ENCODE results near the gene ZNF407.

Gene ZNF407

DNA sequence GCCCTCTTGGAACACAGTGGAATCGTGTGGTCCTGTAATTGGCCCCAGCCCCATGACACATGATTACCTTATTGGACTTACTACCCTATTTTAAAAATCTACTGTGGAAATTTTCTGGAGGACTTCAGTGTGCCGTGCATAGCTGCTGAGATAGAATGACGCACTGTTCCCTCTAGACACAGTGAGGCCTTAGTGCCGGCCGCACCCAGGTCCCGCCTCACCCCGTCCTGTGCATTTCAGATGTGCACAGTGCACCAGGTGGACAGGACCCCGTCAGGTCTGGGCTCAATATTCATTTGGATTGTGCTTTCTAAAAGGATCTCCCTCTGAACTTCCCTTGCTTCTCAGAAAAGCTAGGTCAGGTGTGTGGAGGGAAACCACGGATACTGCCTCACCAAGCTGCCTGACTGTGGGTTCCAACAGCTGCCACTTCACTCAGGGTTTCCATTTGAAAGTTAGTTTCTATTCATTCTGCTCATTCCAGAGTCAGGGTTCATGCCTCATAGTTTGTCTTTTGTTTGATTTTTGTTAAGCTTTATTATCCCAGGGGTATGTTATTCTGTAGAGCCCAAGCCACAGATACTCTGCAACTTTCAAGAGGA is 455.5 kb downstream of the ZNF407 start:
- DNase-seq (ENCODE audit: low spot score): no peak

DNA sequence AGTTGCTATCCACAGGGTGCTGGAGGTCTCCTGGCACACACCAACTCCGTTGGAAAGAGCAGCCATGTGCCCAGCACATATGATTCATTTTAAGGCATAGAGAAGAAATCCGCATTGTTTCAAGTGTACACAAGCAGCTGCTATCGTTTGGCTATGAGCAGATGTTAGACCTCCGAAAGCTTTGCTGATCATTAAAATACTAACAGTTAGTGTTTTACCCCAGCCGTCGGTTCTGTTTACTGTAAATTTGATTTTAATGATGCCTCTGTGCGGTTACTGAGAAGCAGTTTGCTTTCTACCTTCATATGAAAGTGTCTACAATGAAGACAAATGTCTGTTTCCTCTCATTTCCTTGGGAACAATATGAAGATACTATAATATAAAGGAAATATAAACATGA is 456.4 kb downstream of the ZNF407 start:
- DNase-seq (ENCODE audit: low spot score): no peak

DNA sequence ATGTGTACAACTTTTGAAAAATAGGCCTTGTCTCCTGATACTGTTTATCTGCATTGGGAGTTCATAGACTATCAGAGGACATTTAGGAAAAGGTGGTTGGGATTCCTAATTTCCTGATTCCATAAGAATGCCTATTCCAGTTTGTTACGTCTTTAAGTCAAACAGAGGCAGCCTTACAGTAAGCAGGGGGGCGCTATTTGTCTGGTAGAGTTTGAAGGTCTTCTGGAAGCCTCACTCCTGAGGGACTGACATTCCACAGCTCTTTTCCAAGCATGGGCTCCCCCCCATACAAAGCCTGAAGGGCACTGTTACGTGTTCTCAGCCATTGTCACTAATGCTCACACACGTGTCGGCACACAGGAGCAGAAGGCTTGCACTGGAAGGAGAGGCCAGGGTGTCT is 456.9 kb downstream of the ZNF407 start:
- DNase-seq (ENCODE audit: low spot score): no peak

DNA sequence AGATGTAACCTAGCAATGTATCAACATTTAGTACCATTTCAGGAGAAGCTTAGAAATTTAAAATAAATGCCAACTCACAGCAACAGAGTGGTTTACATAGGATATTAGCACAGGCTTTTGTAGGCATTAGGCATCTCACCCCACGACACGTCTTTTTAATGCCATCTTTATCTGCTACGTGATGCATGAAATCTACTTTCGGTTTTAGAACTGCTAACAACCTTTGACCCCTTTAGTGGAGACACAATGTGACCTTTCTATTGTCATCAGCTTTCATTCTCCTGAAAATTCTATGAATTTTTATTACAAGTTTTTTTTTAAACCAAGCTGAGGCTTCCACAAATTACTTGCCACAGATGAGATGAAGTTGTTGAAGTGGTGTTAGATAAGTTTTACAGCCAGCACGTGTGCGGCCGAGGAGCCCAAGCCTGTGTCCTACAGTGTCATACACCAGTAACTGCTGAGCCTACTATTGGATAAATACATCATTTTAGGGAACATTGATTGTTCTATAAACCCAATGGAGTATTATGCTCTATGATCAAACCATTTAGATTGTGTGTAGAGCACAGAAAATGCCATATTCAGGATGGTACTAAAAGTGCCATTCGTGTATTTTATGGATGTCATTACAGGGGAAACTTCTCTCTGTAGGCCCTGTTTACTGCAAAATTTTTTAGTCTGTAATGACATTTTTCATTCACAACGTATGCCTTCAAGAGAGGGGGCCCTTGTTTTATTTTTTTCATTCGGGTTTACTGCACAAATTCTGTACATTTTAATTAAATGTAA is 459.7 kb downstream of the ZNF407 start:
- no peak for DNase-seq (ENCODE audit: low spot score)

DNA sequence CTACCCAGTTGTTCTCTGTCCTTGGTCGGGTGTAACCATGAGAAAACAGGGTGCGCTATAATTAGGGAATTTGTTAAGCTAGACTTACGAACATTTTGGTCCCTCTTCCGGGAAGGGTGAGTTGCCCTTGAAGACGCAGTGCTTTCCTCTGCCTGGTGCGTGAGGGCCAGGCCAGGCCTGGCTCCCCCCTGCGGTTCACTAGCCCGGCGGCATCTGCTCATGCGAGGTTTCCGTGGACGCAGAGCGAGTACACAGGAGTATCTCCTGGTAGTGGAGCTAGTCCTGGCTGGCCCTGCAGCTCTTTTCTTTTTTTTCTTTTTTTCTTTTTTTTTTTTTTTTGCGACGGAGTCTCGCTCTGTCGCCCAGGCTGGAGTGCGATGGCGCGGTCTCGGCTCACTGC is 462.5 kb downstream of the ZNF407 start:
- DNase-seq (ENCODE audit: low spot score): no peak

DNA sequence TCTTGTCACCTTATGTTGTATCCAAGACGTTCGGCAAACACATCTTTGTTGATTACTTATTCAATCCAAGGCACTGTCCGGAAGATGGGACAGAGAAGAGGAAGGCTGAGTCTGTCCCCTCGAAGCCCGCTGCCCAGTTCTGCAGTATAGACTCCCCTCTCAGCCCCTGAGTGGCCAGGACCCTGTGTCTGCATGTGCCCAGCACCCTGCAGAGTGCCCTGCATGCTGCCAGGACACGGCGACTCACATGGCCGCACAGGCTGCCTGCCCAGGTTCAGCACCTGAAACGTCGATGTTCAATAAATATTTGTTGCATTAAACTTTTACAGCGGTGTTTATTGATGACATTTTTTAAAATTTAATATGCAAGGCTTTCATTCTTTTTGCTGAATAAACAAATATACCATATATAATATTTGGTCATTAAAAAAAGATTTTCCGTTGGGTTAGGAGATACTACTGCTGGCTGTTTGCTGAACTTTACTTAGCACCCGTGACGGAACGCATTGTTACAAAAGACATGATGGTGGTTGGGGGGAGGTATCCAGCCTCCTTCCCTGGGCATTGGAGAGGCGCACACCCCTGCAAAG is 464.7 kb downstream of the ZNF407 start:
- no peak for DNase-seq (ENCODE audit: low spot score)

DNA sequence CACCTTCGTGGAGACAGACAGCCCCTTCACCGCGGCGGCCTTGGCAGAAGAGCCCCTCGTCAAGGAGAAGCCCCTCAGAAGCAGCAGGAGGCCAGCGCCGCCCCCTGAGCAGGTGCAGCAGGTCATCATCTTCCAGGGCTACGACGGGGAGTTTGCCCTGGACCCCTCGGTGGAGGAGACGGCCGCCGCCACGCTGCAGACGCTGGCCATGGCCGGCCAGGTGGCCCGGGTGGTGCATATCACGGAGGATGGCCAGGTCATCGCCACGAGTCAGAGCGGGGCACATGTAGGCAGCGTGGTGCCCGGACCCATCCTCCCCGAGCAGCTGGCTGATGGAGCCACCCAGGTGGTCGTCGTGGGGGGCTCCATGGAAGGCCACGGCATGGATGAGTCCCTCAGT is 465.5 kb downstream of the ZNF407 start:
- no peak for DNase-seq (ENCODE audit: low spot score)

DNA sequence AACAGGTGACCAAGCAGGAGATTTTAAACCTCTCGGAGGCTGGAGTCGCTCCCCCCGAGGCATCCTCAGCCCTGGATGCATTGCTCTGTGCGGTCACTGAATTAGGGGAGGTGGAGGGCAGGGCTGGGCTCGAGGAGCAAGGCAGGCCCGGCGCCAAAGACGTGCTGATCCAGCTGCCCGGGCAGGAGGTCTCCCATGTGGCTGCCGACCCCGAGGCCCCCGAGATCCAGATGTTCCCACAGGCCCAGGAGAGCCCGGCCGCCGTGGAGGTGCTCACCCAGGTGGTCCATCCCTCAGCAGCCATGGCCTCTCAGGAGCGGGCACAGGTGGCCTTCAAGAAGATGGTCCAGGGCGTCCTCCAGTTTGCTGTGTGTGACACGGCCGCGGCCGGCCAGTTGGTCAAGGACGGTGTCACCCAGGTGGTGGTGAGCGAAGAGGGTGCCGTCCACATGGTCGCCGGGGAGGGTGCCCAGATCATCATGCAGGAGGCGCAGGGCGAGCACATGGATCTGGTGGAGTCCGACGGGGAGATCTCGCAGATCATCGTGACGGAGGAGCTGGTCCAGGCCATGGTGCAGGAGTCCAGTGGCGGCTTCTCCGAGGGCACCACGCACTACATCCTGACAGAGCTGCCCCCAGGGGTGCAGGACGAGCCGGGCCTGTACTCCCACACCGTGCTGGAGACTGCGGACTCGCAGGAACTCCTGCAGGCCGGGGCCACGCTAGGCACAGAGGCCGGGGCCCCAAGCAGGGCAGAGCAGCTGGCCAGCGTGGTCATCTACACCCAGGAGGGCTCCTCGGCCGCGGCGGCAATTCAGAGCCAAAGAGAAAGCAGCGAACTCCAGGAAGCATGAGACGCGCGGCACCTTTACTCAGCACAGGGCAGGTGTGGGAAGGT is 466.2 kb downstream of the ZNF407 start:
- DNase-seq (ENCODE audit: low spot score): no peak

DNA sequence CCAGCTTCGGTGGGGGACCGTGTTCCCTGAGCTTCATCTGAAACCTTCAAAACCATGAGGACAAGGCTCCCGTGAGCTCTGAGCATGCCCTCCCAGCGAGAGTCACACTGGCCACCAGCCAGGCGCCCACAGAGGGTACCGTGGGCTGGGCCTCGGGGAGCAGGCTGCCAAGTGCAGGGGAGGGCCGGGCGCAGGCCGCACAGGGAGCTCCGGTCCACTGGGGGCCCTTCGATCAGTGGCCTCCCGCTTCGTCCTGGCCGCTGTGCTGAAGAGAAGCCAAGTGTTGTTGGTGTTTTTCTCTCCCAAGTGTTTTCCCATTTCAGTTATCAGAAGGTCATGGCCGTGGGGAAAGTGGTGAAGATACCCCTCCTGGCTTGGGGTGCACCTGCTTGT is 466.8 kb downstream of the ZNF407 start:
- no peak for DNase-seq (ENCODE audit: low spot score)

DNA sequence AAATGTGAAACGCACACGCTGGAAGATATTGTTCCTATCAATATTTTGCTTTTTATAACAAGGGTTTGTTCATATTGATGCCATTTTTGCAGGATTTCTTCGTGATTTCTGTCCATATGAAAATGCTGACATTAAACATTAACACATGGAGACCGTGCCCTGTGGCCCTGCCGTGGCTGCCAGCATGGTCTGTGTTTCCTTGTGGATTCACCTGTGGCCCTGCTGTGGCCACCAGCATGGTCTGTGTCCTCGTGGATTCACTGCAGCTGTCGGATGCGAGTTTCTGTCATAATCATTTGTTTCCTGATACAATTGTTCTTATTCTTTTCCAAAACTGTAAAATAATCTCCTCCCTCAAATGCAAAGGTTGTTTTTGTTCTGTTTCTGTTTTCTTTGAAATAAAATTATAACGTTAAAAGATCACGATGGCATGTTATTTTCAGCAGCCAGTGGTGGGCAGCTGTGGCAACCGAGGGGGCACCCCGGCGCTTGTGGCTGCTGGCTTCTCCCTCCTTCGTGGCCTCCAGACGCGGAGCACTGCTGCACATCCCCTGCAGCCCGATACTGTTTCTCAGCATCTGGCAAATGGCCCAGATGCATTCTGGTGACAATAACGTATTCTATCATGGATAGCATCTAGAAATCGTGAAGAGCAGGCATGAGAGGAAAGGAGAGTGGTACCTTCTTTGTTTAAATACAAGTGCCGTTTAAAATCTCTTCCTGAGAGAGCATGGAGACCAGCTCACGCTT is 467.8 kb downstream of the ZNF407 start:
- DNase-seq (ENCODE audit: low spot score): no peak

DNA sequence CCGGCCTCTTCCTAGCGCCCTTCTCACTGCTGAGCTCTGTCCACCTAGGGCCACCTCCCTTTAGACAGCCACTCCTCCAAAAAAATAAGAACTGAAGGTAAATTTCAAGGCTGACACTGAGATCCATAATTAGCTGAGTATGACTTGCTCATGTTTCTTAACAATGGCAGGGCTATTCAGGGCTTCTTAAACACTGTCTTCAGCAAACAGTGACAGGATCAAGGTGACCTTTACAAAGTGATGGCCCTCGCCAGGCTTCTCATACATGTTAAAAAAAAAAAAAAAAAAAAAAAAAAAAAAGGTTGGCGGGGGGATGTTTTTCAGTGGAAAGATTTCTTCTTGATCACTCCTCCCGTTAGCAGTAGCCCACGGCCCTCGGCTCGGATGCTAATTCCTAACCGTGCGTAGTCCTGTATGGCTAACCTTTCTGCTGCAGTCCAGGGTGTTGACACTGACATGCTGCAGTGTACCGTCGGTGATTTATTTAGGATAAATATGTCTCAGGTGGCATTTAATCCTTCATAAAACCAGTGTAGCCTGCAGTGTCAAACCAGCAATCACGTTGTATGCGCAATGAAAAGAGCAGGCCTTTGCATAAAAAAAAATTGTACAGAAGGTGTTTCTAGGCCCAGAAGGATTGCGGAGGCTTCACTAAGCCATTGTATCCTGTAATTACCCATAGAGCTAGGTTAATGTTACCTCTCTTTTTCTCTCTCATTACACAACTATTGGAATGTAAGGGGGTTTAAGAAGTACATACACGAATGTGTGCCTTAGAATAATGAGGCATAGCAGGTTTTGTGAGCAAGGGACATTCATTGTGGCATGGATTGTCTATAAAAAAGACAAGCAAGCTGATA is 468.6 kb downstream of the ZNF407 start:
- no peak for DNase-seq (ENCODE audit: low spot score)

DNA sequence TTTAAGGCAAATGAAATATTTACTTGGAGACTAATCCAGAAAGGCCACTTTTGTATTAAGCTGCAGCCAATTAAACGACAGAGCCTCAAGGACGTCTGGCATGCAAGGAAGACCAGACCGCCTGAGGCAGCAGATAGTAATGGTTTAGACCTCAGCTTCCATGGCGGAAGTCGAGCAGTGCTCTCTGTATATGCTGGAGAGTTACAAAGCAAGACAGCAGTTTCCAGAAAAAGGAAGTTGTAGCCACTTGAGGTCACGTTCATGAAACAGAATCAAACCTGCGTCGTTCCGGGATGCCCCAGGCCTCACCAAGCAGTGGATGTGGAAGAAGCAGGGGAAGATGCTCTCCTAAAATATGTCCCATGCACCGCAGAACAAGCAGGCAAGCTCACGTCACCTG is 469.3 kb downstream of the ZNF407 start:
- no peak for DNase-seq (ENCODE audit: low spot score)

DNA sequence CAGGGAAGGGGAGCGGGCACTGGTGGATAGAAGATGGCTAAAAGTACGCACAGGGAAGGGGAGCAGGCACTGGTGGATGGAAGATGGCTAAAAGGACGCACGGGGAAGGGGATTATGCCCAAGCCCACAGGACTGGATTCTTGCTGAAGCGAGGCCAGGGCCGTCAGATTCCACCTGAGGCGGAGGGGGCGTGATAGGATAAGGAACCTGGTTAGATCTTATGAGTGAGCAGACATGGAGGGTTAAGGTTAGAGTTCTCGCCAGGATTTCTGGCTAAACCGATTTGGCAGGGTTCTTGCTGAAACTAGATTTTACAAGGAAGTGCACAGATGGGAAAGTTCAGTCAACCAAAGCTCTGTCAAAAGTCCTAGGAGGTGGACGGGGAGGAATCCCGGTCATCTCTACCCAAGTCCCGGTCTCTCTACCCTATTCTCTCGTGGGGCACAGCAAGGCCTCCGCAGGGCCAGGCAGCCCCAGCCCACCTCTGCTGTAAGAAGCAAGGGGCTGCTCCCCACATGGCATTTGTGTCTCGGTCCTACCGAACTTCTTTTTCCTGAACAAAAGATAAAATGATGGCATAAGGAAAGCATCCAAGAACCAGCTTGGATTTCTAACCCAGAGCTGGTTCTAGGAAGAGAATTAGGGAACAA is 470.5 kb downstream of the ZNF407 start:
- no peak for DNase-seq (ENCODE audit: low spot score)

DNA sequence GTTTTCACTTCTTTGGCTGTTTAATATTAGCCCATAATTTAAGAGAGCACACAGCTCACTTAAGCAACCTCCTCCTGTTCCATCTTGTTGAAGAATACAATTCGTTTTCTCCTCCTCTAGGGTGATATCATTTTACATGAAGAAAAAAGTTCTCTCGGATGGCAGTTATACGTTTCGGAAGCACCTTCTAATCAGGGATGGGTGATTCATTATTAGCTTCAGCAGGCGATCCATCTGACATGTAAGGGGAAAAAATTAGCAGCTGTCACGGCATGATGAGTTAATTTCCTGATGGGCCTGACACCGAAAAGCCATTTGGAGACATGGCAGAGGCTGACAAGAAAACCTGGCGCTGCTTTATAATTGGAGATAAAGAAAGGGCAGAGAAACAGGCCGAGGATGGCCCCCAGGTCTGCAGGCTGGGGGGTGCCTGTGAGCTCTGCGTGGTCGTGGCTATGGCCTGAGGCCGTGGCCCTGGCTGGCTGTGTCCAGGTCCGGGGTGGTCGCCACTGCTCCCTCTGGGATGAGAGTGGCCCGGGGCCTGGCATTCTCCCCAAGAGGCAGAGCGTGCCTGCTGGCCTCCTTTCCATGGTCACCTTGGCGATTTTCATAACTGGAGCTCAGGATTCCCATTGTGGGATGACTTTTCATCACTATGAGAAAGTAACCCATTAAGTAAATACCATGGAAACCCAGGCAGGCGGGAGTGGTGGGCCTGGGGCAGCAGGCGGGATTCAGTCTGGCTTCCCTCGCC is 471.2 kb downstream of the ZNF407 start:
- DNase-seq (ENCODE audit: low spot score): no peak

DNA sequence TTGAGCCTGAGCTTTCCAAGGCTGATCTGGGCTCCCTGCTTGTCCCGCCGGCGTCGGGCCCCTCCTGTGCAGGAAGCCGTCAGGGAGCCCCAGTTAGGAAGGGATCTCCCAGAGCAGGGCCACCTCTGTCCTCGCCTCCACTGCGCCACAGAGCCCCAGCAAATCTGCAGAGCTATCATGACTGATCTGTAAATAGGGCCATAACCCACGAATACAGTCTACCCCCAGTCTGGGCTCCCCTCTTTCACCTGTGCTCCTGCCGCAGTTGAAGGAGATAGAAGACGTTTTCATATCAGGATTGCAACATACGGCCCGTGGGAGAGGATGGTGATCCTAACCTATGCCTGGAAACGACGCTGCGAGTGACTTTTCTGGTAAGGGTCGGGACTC is 472.6 kb downstream of the ZNF407 start:
- DNase-seq (ENCODE audit: low spot score): no peak

DNA sequence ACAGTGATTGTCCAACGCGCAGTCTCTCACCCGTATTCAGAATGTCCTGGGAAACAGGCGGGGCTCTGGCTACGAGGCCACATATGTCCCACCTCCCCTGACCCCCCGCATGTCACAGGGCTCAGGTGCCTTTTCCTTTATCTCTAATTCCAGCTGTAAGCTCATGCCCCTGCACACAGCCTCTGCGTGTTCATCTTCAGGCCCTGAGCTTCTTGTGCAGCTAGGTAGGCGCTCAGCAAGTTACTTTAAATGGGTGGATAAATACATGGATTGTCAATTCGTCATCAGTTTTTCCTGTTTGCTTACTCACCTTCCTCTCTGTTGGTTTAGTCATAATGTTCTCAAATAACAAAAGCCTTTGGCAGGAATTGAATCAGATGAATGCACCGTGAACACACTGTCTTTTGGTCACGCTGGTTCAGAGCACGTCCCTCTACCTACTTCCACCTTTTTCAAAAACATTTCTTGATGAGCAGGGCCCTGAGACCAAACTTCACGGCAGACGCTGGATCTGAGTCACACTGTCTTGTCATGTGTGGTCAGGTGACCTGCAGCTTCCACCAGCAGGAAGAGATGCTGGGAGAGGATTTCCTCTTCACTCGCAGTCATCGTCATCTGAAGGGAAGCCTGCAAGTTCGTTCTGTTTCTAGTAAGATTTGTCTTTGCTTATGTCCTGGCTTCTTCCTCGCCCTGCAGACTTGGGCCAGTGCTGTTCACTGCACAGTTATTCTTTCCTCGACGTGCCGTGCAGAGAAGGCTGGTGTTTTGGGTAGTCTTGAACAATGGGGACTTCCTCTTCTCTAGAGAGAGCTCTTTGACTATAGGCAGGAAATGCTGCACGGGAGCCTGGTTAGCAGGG is 473.2 kb downstream of the ZNF407 start:
- DNase-seq (ENCODE audit: low spot score): no peak

DNA sequence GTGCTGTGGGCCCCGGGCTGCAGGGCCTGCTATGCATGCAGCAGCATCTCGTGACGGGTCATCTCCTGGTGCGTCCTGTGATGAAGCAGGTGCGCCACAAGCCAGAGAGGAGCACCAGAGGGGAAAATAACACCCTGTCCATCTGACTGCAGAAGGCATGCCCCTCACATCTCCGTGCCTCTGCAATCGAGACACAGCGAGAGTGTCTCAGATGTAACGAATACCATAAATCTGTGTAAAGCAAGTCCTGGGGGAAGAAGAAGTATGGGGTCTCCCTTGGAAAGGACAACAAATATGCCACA is 473.8 kb downstream of the ZNF407 start:
- no peak for DNase-seq (ENCODE audit: low spot score)

DNA sequence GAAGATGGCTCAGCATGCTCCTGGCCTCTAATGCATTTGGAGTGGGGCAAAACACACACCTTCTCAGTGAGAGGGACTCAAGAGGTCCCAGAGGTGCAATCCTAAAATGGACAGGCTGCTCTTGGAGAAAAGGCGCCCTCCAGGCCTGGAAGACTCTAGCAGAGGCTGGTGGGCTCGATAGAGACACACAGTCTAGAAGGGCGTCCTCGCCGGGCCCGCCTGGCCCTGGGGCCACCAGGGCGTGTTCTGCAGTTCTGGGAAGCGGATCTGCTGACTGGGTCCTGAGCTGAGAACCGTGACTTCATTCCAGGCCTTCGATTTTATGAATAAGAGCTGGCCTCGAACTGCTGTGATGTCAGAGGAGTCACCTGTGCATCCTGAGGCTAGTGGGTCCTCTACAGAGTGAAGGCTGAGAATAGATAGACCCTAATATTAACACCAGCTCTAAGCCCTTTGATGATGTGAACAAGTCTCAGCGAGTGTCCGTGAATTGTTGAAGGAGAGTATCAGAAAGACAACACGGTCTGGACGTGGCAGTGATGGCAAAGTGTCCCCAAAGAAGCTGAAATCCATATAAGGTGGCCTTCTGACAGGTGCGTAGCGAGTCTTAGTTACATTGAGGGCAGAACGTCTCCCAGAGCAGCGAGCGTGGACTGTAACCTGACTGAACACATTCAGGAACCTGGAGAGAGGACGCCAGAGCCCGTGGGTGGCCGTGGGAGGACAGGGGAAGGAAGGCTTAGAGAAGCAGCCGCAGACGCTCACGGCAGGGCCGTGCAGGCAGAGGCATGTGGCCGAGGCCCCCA is 474.4 kb downstream of the ZNF407 start:
- no peak for DNase-seq (ENCODE audit: low spot score)

Measured in iPS-NIHi11 (cell line).